NCI-H524 (cell line): ENCODE results near the gene NUP35.

Source experiments
- DNase-seq, 2 experiments: peaks; one replicate each; lab custom pipeline; 2025; lab: John Stamatoyannopoulos, UW

Gene NUP35

GRCh38 chr2:183209395-183210028 lies 85.3 kb downstream of the NUP35 start:
- DNase-seq: no peak
